Activated CD8-positive, alpha-beta memory T cell treated with anti-CD3 and anti-CD28 coated beads, Interleukin-2, amount 50 U/mL, for 24 hours (primary cell): ENCODE results near the gene BRICD5.

Experiments
- DNase-seq: peaks from one replicate; pipeline ENCODE4 v3.0.0-alpha.2; 2020; ENCODE audit errors: extremely low read depth

The BRICD5 gene

GRCh38 chr16:2180962-2181923 is 29.4 kb downstream of the BRICD5 start:
- DNase-seq, result no peak

GRCh38 chr16:2180461-2180860 is 30.2 kb downstream of the BRICD5 start:
- DNase-seq, result no peak

GRCh38 chr16:2179576-2179975 is 31.1 kb downstream of the BRICD5 start:
- DNase-seq, result no peak

GRCh38 chr16:2179107-2179501 is 31.6 kb downstream of the BRICD5 start:
- no peak for DNase-seq

GRCh38 chr16:2178321-2179106 is 32.1 kb downstream of the BRICD5 start:
- no peak for DNase-seq

GRCh38 chr16:2177561-2177960 is 33.1 kb downstream of the BRICD5 start:
- DNase-seq, result no peak

GRCh38 chr16:2177101-2177500 is 33.6 kb downstream of the BRICD5 start:
- no peak for DNase-seq

GRCh38 chr16:2176047-2176446 is 34.6 kb downstream of the BRICD5 start:
- no peak for DNase-seq

- no peak for DNase-seq
Observed at GRCh38 chr16:2175454-2175853, 35.2 kb downstream of the BRICD5 start.

- no peak for DNase-seq
Observed at GRCh38 chr16:2174396-2175131, 36.1 kb downstream of the BRICD5 start.

GRCh38 chr16:2173916-2174315 is 36.7 kb downstream of the BRICD5 start:
- no peak for DNase-seq

GRCh38 chr16:2173366-2173765 is 37.3 kb downstream of the BRICD5 start:
- DNase-seq, result no peak

GRCh38 chr16:2172688-2173335 is 37.9 kb downstream of the BRICD5 start:
- DNase-seq, result no peak

GRCh38 chr16:2171601-2172178 is 39.0 kb downstream of the BRICD5 start:
- no peak for DNase-seq

GRCh38 chr16:2170587-2171435 is 39.9 kb downstream of the BRICD5 start:
- no peak for DNase-seq

GRCh38 chr16:2170080-2170479 is 40.6 kb downstream of the BRICD5 start:
- DNase-seq, result no peak

GRCh38 chr16:2167068-2167638 is 43.5 kb downstream of the BRICD5 start:
- no peak for DNase-seq

GRCh38 chr16:2166263-2167067 is 44.2 kb downstream of the BRICD5 start:
- no peak for DNase-seq

- no peak for DNase-seq
Observed at GRCh38 chr16:2165861-2166260, 44.8 kb downstream of the BRICD5 start.
